Testis (tissue), 3 donors: ENCODE measurements around the gene MAP3K9. TPM values are rescaled to one million over a fixed set of nuclear protein-coding genes. Genes with fewer than 3 reads are reported as not detected.
"Not testable (repeated sequence)": the region's sequence is repeated elsewhere in the genome, so short reads cannot be mapped to it uniquely, and the experiment has no call there.

Experiments
- DNase-seq: peaks from one replicate; pipeline ENCODE4 v3.0.0-alpha.2; 2019
- H3K27ac ChIP-seq, 2 donors: fragments of 200-600 bp; sonication (generic); one replicate each; pipeline ENCODE4 v1.5.1; 2019
- H3K27me3 ChIP-seq: fragments of 200-600 bp; sonication (generic); one replicate; pipeline ENCODE4 v1.5.1; 2019
- H3K36me3 ChIP-seq: fragments of 200-600 bp; sonication (generic); one replicate; pipeline ENCODE4 v1.5.1; 2017; ENCODE audit warnings: low read depth; ENCODE audit errors: missing control alignments
- H3K4me1 ChIP-seq: fragments of 200-600 bp; sonication (generic); one replicate; pipeline ENCODE4 v1.5.1; 2019
- H3K4me3 ChIP-seq, 2 donors: fragments of 200-600 bp; sonication (generic); one replicate each; pipeline ENCODE4 v1.5.1; 2017 to 2019
- H3K9me3 ChIP-seq: fragments of 200-600 bp; sonication (generic); one replicate; pipeline ENCODE4 v1.5.1; 2017
- CTCF ChIP-seq, 3 experiments: fragments of 450-650 bp in 2 of 3; fragments of 200-600 bp in 1 of 3; sonication (generic) in 1 of 3; IDR thresholded peaks; one replicate each; pipeline ENCODE4 v1.5.1; 2016 to 2019; ENCODE audit warnings: antibody characterized with exemption in 3 of 3, mild to moderate bottlenecking in 2 of 3, moderate library complexity in 1 of 3
- POLR2A ChIP-seq: fragments of 450-650 bp; IDR thresholded peaks from one replicate; pipeline ENCODE4 v1.6.1; 2017; ENCODE audit warnings: antibody characterized with exemption, mild to moderate bottlenecking, moderate library complexity
- WGBS, 2 donors: methylation state at CpG; one replicate each; pipeline ENCODE4 v1.1.5; 2018; 5-methylcytosine and 5-hydroxymethylcytosine counted together
- intact Hi-C: fragments of 100-400 bp; cut with DNase I; formaldehyde crosslinking; loops from one replicate; pipeline ENCODE4 v1.15.1; 2023; ENCODE audit warnings: low total_unique reads
- polyA plus RNA-seq: library from polyadenylated mRNA; stranded (reverse); fragments of 350-450 nt; fragmentation: Illumina TruSeq; extraction: RNeasy Lipid Tissue Mini Kit (QIAGEN cat#74804); gene quantifications from one replicate; pipeline ENCODE4 v1.2.3, GENCODE V29; 2014; ENCODE audit warnings: low read depth, low replicate concordance; ENCODE audit not compliant: insufficient read depth
- total RNA-seq, 2 donors: library from RNA; depleted of rRNA; stranded (reverse); fragments of >200 nt; gene quantifications; one replicate each; pipeline ENCODE4 v1.2.3, GENCODE V29; 2016

Gene MAP3K9
- total and polyA plus RNA-seq, 3 donors from 2014 or later: 17.4 to 22.5 (median 18.0) TPM

GRCh38 chr14:70708717-70709570 is 100.4 kb downstream of the MAP3K9 start:
- Histone ChIP-seq H3K4me1 (peaks cover 5% of the 10 kb centered on the region), H3K36me3 (no peaks in the 10 kb centered on the region), H3K27me3 (no peaks in the 10 kb centered on the region), H3K27ac (no peak overlapping the region), H3K9me3 (no peaks in the 10 kb centered on the region), H3K4me3 (no peak overlapping the region)
- intact Hi-C loops: no loop called here
- 88 to 90% methylated on average over 13 to 15 of the region's 15 CpGs for WGBS, 2 donors
- TF ChIP-seq CTCF (IDR thresholded peaks at IDR 0.05): no peak
- no peak for TF ChIP-seq POLR2A
- DNase-seq: no peak

GRCh38 chr14:70707138-70708038 is 101.9 kb downstream of the MAP3K9 start:
- H3K4me3 ChIP-seq: no peak overlapping the region
- no peaks in the 10 kb centered on the region for H3K27me3 ChIP-seq
- peak; percentile 64 for DNase-seq
- H3K4me1 ChIP-seq: peaks cover 5% of the 10 kb centered on the region
- WGBS, 2 donors: 79 to 98% methylated on average over 4 to 6 of the region's 6 CpGs
- intact Hi-C loops: no loop called here
- no peak overlapping the region for H3K27ac ChIP-seq
- TF ChIP-seq CTCF (IDR thresholded peaks at IDR 0.05) (no peak), POLR2A (no peak)
- no peaks in the 10 kb centered on the region for H3K9me3 ChIP-seq
- no peaks in the 10 kb centered on the region for H3K36me3 ChIP-seq

- peaks cover 5% of the 10 kb centered on the region for H3K4me1 ChIP-seq
- no peak for DNase-seq
- intact Hi-C loops: no loop called here
Measured at GRCh38 chr14:70706177-70706576, 103.1 kb downstream of the MAP3K9 start.

GRCh38 chr14:70704960-70705359 is 104.4 kb downstream of the MAP3K9 start:
- Histone ChIP-seq H3K36me3 (no peaks in the 10 kb centered on the region), H3K9me3 (no peaks in the 10 kb centered on the region), H3K27me3 (no peaks in the 10 kb centered on the region), H3K4me1 (peaks cover 5% of the 10 kb centered on the region), H3K4me3 (no peak overlapping the region), H3K27ac (no peak overlapping the region)
- 95 to 96% methylated on average over 1 of the region's 1 CpG for WGBS, 2 donors
- no peak for DNase-seq
- intact Hi-C loops: no loop called here
- TF ChIP-seq POLR2A: no peak
- TF ChIP-seq CTCF (IDR thresholded peaks at IDR 0.05): no peak

More at GRCh38 chr14:70706177-70706576, 103.1 kb downstream of the MAP3K9 start:
- no peak overlapping the region for H3K4me3 ChIP-seq
- no peak overlapping the region for H3K27ac ChIP-seq
- no peaks in the 10 kb centered on the region for H3K27me3 ChIP-seq
- TF ChIP-seq POLR2A (no peak), CTCF (IDR thresholded peaks at IDR 0.05) (no peak)
- H3K9me3 ChIP-seq: no peaks in the 10 kb centered on the region
- H3K36me3 ChIP-seq: no peaks in the 10 kb centered on the region

GRCh38 chr14:70703621-70704168 is 105.6 kb downstream of the MAP3K9 start:
- H3K36me3 ChIP-seq, H3K27me3 ChIP-seq, intact Hi-C loops, H3K9me3 ChIP-seq, H3K27ac ChIP-seq, H3K4me1 ChIP-seq, DNase-seq, H3K4me3 ChIP-seq: not testable (repeated sequence)
- WGBS, 2 donors: 75 to 100% methylated on average over 1 of the region's 1 CpG
